Common myeloid progenitor, CD34-positive (primary cell): Measurements from ENCODE around the gene VPS13C.

Experiments
- CTCF ChIA-PET: fragments of 350-600 bp; sonication (Branson Sonifier 250); formaldehyde crosslinking; loops from one replicate; lab custom pipeline; 2021; ENCODE audit warnings: antibody characterized with exemption; lab: Charles Lee
- POLR2A ChIA-PET: fragments of 350-600 bp; sonication (Branson Sonifier 250); formaldehyde crosslinking; loops from one replicate; lab custom pipeline; 2021; ENCODE audit warnings: antibody characterized with exemption; lab: Charles Lee
- DNase-seq, 3 donors: peaks; one replicate each; pipeline versions ENCODE4 v3.0.0 to v3.0.0-alpha.2; 2013
- H3K27ac ChIP-seq, 2 experiments: 1 replicate in 1 of 2; 2 replicates in 1 of 2; pipeline ENCODE4 v1.7.0; 2013; ENCODE audit warnings: inconsistent platforms in 2 of 2, low read length in 2 of 2, mild to moderate bottlenecking in 2 of 2, low read depth in 1 of 2, moderate library complexity in 1 of 2; ENCODE audit not compliant: severe bottlenecking in 2 of 2, insufficient read depth in 1 of 2, poor library complexity in 1 of 2
- H3K27me3 ChIP-seq, 5 experiments: replicated peaks in 2 of 5; 1 replicate in 3 of 5; 2 replicates in 2 of 5; pipeline versions ENCODE4 v1.6.1 to v1.7.0; 2013; ENCODE audit warnings: low read length in 4 of 5, mild to moderate bottlenecking in 2 of 5, moderate library complexity in 2 of 5, inconsistent platforms in 1 of 5; ENCODE audit not compliant: insufficient read depth in 5 of 5, control insufficient read depth in 4 of 5
- H3K36me3 ChIP-seq, 4 experiments: 1 replicate in 2 of 4; 2 replicates in 2 of 4; pipeline versions ENCODE4 v1.6.1 to v1.7.0; 2013; ENCODE audit warnings: low read length in 3 of 4, control low read depth in 1 of 4, mild to moderate bottlenecking in 1 of 4; ENCODE audit not compliant: control insufficient read depth in 4 of 4, insufficient read depth in 4 of 4
- H3K4me1 ChIP-seq, 4 experiments: 1 replicate in 3 of 4; 2 replicates in 1 of 4; pipeline versions ENCODE4 v1.6.1 to v1.7.1; 2013; ENCODE audit warnings: low read length in 3 of 4, mild to moderate bottlenecking in 3 of 4, control low read depth in 1 of 4, inconsistent platforms in 1 of 4, moderate library complexity in 1 of 4; ENCODE audit not compliant: control insufficient read depth in 4 of 4, insufficient read depth in 4 of 4; ENCODE audit errors: control extremely low read depth in 1 of 4
- H3K4me3 ChIP-seq, 7 experiments: 1 replicate in 4 of 7; 2 replicates in 3 of 7; pipeline versions ENCODE4 v1.5.1 to v1.7.0; 2013; ENCODE audit warnings: mild to moderate bottlenecking in 7 of 7, low read length in 6 of 7, moderate library complexity in 6 of 7, inconsistent platforms in 2 of 7, low read depth in 2 of 7, control low read depth in 1 of 7; ENCODE audit not compliant: insufficient read depth in 4 of 7, control insufficient read depth in 1 of 7; ENCODE audit errors: extremely low read depth in 1 of 7
- H3K9me3 ChIP-seq, 5 experiments: 1 replicate in 4 of 5; 2 replicates in 1 of 5; pipeline versions ENCODE4 v1.6.1 to v1.7.1; 2013; ENCODE audit warnings: low read length in 4 of 5, mild to moderate bottlenecking in 2 of 5, inconsistent platforms in 1 of 5, low read depth in 1 of 5, moderate library complexity in 1 of 5; ENCODE audit not compliant: control insufficient read depth in 4 of 5, insufficient read depth in 2 of 5; ENCODE audit errors: control extremely low read depth in 1 of 5
- WGBS: methylation state at CpG from one replicate; pipeline ENCODE4 v1.1.5; 2013; ENCODE audit not compliant: insufficient coverage; 5-methylcytosine and 5-hydroxymethylcytosine counted together

Gene VPS13C

GRCh38 chr15:62075595-62076277, 15.5 kb upstream of the VPS13C start:
- H3K9me3 ChIP-seq, result peaks cover 0 to 1% (median 0%) of the 10 kb centered on the region in 5 experiments
- DNase-seq, result no peak
- no peak overlapping the region for H3K4me3 ChIP-seq
- 100% methylated on average over 4 of the region's 9 CpGs for WGBS
- H3K27ac ChIP-seq, result no peak overlapping the region
- ChIA-PET CTCF (interaction anchor here (1.1 to 1.5 kb wide), 2 partner anchors 17 to 178 kb away, joined by 3 read pairs; no protein-coding TSS in a partner anchor), POLR2A (no interaction called here)
- no peaks in the 10 kb centered on the region for H3K36me3 ChIP-seq
- H3K27me3 ChIP-seq, result peaks cover 0 to 2% (median 0%) of the 10 kb centered on the region in 5 experiments
- no peaks in the 10 kb centered on the region for H3K4me1 ChIP-seq

DNA sequence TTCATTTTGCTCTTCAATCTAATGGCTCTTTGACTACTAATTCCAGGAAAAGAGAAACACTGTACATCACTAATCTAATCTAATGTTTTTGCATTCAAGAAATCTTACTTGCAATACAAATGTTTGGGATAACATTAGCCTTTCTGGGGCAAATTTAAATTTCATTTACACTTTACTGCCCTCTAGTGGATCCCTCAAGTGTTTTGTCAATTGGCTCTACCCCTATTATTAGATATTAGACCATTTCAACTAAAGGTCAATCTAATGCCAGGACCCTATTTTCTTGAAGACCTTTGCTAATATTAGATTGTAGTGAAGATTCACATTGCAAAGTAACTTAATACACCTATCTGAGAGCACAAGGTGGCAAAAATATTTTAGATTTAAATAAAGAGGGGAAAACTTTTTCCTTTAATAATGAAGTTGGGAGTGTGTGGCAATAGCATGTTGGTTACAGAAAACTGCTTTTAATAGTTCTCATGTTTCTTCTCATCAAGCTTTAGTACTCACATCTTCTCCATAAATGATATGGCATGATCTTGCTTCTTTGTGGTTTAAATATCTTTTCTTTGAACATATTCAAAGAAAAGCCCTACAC, 11.6 kb upstream of the VPS13C start:
- Histone ChIP-seq H3K9me3 (peaks cover 0 to 1% (median 0%) of the 10 kb centered on the region in 5 experiments), H3K36me3 (no peaks in the 10 kb centered on the region), H3K27ac (no peak overlapping the region), H3K4me1 (peaks cover 2 to 22% (median 17%) of the 10 kb centered on the region in 4 experiments), H3K4me3 (no peak overlapping the region), H3K27me3 (peaks cover 0 to 36% (median 16%) of the 10 kb centered on the region in 5 experiments)
- CTCF ChIA-PET, result interaction anchor here (0.8 to 1.5 kb wide), 6 partner anchors 11 to 235 kb away, joined by 3 to 5 read pairs (median 3); partner anchors contain the start of gene VPS13C
- POLR2A ChIA-PET, result no interaction called here
- peak; percentile 42 to 59 (median 52) for DNase-seq

GRCh38 chr15:62069551-62069950, 9.3 kb upstream of the VPS13C start:
- ChIA-PET CTCF (interaction anchor here (1.0 to 1.4 kb wide), 3 partner anchors 9 to 44 kb away, joined by 3 to 4 read pairs (median 3); partner anchors contain the start of gene VPS13C), POLR2A (no interaction called here)
- H3K27ac ChIP-seq, result no peak overlapping the region
- no peaks in the 10 kb centered on the region for H3K36me3 ChIP-seq
- peaks cover 6 to 27% (median 19%) of the 10 kb centered on the region in 4 experiments for H3K4me1 ChIP-seq
- no peak overlapping the region for H3K4me3 ChIP-seq
- WGBS, result no CpG with 5 or more reads among the region's 5 CpGs
- H3K9me3 ChIP-seq, result peaks cover 0 to 1% (median 0%) of the 10 kb centered on the region in 5 experiments
- H3K27me3 ChIP-seq, result peaks cover 9 to 50% (median 19%) of the 10 kb centered on the region in 5 experiments
- no peak for DNase-seq

DNA sequence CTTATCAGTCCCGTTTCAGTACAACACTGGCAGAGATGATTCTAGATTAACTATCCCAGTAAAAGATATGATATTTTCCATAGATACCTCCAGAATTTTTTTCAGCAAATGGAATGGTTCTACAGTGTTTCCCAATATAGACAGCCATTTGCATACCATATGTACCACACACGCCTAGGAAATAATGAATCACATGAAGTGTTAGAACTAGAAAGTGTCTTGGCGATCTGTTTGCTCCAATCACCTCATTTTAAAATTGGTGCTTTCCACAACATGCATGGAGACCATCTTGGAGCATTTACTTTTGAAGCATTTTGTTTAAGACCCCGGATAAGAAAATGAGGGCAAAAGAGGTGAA, 8.5 kb upstream of the VPS13C start:
- peaks cover 9 to 50% (median 18%) of the 10 kb centered on the region in 5 experiments for H3K27me3 ChIP-seq
- ChIA-PET POLR2A (no interaction called here), CTCF (interaction anchor here (0.6 to 1.4 kb wide), 4 partner anchors 8 to 275 kb away, joined by 3 to 4 read pairs (median 3); partner anchors contain the start of gene VPS13C)
- peak in 1 of 3 donors; percentile 36 for DNase-seq
- peaks cover 6 to 27% (median 19%) of the 10 kb centered on the region in 4 experiments for H3K4me1 ChIP-seq
- no peaks in the 10 kb centered on the region for H3K36me3 ChIP-seq
- H3K9me3 ChIP-seq, result peaks cover 0 to 1% (median 0%) of the 10 kb centered on the region in 5 experiments
- WGBS, result 44% methylated on average over 4 of the region's 4 CpGs
- H3K4me3 ChIP-seq, result peak overlapping the region in 5 of 7 experiments; percentile 34 to 73 (median 60)
- H3K27ac ChIP-seq, result no peak overlapping the region

- H3K36me3 ChIP-seq, result no peaks in the 10 kb centered on the region
- no peak overlapping the region for H3K27ac ChIP-seq
- POLR2A ChIA-PET, result no interaction called here
- H3K4me3 ChIP-seq, result peak overlapping the region; percentile 23 to 73 (median 54)
- under 1% methylated on average over 72 of the region's 103 CpGs for WGBS
- CTCF ChIA-PET, result interaction anchor here (0.6 to 1.4 kb wide), 4 partner anchors 8 to 276 kb away, joined by 3 read pairs; partner anchors contain the start of gene VPS13C
- H3K27me3 ChIP-seq, result peaks cover 9 to 50% (median 19%) of the 10 kb centered on the region in 5 experiments
- DNase-seq, result peak in 1 of 3 donors; percentile 44
- peaks cover 6 to 27% (median 19%) of the 10 kb centered on the region in 4 experiments for H3K4me1 ChIP-seq
- peaks cover 0 to 1% (median 0%) of the 10 kb centered on the region in 5 experiments for H3K9me3 ChIP-seq
Measured at GRCh38 chr15:62068071-62068809, 8.0 kb upstream of the VPS13C start.

GRCh38 chr15:62067448-62068044, 7.3 kb upstream of the VPS13C start:
- POLR2A ChIA-PET, result interaction anchor here (0.7 to 1.1 kb wide), 2 partner anchors 156 to 196 kb away, joined by 3 read pairs; no protein-coding TSS in a partner anchor

More at GRCh38 chr15:62067448-62068044, 7.3 kb upstream of the VPS13C start:
- CTCF ChIA-PET, result interaction anchor here (0.6 to 2.0 kb wide), 5 partner anchors 10 to 195 kb away, joined by 3 to 4 read pairs (median 3); no protein-coding TSS in a partner anchor
- Histone ChIP-seq H3K9me3 (peaks cover 0 to 1% (median 0%) of the 10 kb centered on the region in 5 experiments), H3K27ac (no peak overlapping the region), H3K36me3 (no peaks in the 10 kb centered on the region), H3K4me1 (peaks cover 6 to 27% (median 19%) of the 10 kb centered on the region in 4 experiments), H3K4me3 (peak overlapping the region in 6 of 7 experiments; percentile 17 to 73 (median 54)), H3K27me3 (peaks cover 9 to 50% (median 19%) of the 10 kb centered on the region in 5 experiments)
- DNase-seq, result peak in 1 of 3 donors; percentile 44
- WGBS, result 1% methylated on average over 52 of the region's 62 CpGs
